Measurements from ENCODE around the gene TGFB1I1.
"Not testable (repeated sequence)": the region's sequence is repeated elsewhere in the genome, so short reads cannot be mapped to it uniquely, and the experiment has no call there.

The TGFB1I1 gene

DNA sequence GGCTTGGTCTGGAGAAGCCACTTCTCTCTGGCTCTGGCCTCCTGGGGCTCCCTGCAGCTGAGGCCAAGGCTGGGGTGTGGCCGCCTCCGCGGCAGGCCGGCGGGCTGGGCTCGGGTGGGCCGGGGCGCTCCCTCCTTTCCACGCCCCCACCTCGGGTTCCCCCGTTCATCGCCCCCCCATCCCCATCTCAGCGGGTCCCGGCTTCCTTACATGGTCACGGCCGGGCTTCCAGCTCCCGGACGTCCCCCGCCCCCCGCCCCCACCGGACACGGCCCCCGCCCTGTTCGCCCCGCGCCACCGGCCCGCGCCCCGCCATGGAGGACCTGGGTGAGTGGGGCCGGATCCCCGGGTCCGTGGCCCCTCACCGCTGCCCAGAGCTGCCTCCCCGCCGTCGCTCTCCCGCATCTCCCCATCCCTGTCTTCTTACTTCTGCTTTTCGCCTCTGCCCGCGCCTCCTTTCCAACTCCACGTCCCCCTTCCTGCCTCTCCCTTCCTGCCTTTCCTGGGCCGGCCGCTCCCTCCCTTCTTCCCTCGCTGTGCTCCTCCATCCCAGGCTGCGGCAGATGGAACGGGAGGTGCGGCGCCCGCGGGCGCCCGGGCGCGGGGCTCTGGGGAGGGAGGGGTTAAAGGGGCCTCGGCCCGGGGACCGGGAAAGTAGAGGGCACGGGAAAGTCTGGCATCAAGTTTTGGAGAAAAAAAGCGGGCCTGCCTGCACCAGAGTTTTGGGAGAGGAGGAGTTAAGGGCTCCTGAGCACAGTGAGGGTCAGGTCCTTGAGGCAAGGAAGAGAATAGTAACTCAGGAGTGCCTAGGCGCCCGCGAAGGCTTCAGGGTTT is at the start of gene TGFB1I1:
Gene TGFB1I1 (plus strand): TSS at position 278 of the 834 bp plus-strand sequence. CDS start 37 bp downstream, at position 315.
- no peak for DNase-seq

GRCh38 chr16:31423241-31423640 is 48.7 kb upstream of the TGFB1I1 start:
- no peak for DNase-seq

DNA sequence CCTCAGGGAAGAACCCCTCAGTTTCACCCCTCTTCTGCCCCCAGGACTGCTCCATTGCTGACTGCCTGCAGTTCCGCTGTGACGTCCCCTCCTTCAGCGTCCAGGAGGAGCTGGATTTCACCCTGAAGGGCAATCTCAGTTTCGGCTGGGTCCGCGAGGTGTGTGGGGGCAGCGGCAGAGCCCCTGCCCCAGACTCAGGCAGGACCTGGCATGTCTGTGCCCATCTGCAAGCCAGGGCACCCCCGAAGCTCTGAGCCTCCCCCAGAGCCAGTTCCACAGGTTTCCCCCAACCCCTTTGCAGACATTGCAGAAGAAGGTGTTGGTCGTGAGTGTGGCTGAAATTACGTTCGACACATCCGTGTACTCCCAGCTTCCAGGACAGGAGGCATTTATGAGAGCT is 48.2 kb upstream of the TGFB1I1 start:
- DNase-seq, result no peak

DNA sequence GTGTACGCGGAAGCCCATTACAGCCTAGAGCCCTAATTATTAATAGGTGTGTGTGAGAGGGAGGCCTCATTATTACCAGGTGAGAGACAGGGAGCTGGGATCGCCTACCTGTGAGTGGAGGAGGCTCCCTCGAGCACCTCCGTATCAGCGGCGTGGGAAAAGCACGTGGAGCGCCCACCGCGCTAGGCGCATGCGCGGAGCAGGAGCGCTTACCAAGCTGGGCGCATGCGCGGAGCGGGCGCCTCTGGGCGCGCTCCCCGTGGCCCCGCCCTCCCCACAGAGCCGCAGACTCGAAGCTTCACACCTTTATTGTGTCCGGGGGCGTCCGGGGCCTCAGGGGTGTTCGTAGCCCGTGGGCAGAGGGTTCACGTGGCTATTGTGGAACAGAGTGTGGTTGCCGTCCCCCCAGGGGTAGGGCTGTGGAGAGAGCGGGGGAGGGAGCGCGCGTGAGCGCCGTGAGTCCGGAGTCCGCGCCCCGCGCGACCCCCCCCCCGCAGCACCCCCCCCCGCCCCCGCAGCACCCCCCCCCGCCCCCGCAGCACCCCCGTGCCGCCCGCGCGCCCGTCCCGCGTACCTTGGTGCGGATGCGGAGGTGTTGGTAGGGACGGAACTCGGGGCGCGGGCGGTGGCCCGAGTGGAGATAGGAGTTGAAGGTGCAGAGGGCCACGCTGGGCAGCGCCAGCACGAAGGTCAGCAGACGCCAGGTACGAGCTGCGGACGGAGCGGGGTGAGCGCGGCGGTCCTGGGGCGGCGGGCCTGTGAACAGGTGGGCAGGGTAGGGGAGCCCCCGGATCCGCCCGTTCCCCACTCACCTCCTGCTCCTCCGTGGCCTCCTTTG is 44.3 kb upstream of the TGFB1I1 start:
- no peak for DNase-seq

DNA sequence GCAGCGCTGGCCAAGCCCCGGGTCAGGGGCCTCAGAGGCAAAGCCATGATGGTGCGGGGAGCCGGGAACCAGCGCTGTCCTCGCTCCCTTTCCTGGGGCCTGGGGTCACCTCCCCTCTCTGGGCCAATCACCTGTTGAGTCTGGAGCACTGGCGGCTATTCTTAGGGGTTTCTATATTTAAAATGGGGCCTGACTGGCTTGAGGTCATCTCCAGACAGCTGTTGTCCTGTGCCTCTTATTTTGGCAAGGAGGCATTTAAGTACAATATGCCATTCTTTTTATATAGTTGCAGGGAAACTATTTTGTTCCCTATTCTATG is 43.7 kb upstream of the TGFB1I1 start, which contains the start of gene COX6A2:
Gene COX6A2 (minus strand): TSS at position 82 of the 319 bp plus-strand sequence. CDS start 35 bp downstream, at position 47.
- no peak for DNase-seq

DNA sequence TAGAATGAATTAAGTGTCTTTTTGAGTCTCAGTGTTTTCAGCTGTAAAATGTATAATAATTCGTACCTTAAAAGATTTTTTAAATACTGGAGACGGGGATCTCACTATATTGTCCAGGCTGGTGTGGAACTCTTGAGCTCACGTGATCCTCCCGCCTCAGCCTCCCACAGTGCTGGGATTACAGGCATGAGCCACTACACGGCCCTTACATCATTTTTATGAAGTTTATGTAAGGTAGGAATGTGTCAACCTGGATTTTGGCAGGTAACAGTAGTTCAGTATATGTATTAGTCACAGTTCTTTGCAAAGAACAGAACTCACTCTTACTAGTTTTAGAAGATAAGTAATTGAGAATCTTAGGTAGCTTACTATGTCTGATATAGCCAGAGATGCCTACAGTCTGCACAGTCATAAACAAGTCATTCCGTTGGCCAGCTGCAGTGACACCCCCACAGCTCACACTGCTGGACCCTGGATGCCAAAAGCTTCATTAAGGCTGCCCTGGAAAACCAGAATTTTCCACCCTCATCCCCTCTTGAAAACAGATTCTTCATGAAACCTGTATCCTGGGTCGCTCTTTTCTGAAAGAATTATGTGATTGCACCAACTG is 43.2 kb upstream of the TGFB1I1 start:
- no peak for DNase-seq

- DNase-seq, result no peak
Observed at GRCh38 chr16:31429314-31429713, 42.6 kb upstream of the TGFB1I1 start.

DNA sequence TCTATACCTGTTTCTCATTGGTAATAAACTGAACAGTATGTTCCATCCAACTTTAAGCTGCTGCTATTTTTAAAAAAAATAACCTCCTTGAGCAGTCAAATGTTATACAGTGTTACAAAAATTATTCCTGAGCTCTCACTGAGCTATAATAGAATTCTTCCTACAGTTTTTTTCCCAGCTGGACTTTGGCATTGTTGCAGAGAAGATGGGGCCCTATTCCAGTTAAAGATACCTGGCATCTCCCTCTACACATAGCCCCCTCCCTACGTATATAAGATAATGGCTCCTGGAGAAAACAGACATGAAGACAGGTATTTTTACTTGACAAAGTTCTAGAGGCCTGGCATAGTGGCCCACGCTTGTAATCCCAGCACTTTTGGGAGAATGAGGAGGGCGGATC is 42.2 kb upstream of the TGFB1I1 start:
- no peak for DNase-seq

DNA sequence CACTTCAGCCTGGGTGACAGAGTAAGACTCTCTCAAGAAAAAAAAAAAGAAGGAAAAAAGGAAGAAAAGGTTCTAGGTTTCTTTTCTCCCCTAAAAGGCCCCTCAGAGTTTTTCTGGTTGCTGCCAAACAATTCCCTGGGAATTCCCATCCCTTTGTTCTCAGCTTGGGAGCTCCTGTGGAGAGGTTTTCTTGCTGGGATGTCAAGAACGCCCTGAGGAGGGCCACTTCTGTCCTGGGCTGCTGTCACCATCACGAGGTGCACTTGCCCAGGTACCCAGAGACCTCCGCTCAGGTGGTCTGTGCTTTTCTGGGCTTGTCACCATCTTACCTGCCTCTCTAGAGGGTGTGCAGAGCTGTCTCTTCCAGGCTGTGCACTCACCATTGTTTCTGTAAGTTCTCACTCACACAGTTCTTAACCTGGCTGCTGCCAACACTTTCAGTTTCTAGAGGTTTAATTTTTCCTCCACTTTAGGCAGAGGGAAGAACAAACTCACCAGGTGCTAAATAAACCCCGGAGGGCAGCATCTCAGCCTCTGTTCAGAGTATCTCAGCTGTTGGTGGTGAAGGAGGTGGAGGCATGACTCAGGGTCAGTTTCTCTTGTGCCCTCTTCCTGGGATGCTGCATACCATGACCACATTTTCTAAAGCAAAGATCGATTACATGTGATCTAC is 41.4 kb upstream of the TGFB1I1 start:
- no peak for DNase-seq

DNA sequence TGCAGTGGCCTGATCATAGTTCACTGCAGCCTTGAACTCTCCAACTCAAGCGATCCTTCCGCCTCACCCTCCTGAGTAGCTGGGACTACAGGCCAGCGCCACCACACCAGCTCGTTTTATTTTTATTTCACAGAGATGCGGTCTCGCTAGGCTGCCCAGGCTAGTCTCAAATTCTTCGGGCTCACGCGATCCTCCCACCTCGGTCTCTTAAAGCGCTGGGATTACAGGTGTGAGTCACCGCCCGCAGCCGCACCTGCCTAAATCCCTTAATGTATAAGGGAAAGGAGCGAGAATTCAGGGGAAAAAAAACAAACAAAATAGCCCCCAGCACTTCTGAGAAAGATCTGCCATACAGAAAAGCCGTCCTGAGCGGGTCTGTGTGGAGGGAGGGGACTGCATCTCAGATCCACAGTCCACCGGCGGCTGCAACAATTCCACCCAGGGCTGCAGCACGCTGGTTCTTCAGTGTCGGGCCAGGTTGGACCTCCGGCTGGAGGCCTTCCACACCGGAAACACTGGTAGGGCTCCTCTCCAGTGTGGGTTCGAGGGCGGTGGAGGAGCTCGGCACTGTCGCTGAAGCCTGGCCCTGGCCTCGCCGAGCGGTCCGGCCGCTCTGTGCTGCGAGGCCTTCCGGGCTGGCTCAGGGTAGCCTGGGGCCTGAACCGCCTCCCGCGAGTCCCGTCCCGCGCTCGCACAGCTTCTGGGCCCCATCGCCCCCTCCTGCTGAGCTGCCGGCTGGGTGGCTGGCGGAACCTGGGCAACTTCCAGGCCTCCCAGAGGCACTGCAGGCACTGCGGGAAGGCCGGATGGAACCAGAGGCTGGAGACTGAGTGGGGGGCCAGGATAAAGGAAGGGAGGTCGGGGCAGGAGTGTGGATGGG is 36.4 kb upstream of the TGFB1I1 start:
- no peak for DNase-seq

DNA sequence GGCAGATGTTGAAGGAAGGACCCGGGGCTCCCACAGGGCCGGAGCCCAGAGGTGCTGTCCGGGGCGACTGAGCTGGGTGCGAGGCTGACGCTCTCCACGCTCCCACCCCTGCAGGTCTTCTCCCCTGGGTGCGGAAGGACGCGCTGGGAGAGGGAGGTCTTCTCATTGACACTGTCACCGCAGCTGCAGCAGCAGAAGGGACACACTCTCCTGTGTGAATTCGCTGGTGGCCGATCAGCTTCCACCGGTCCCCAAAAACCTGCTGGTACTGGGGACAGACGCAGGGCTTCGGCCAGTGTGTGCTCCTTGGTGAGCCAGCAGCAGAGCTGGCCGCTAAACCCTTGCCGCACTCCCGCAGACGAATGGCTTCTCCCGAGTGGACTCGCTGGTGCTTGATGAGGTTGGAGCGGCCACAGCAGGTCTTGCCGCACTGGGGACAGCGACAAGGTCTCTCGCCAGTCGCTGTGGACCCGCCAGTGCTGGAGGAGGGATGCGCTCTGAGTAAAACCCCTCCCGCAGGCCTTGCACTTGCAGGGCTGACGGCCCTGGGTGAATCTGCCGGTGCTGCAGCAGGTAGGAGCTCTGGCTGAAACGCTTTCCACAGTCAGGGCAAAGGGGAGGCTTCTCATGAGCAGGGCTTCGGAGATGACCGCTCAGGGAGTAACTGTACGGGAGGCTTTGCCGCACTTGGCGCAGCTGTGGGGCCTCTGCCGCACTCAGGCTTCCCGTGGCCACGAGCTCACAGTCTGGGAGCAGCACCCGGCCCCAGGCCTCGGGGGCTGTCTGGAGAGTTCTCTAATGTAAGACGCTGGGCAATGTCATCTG is 35.5 kb upstream of the TGFB1I1 start:
- DNase-seq, result no peak

DNA sequence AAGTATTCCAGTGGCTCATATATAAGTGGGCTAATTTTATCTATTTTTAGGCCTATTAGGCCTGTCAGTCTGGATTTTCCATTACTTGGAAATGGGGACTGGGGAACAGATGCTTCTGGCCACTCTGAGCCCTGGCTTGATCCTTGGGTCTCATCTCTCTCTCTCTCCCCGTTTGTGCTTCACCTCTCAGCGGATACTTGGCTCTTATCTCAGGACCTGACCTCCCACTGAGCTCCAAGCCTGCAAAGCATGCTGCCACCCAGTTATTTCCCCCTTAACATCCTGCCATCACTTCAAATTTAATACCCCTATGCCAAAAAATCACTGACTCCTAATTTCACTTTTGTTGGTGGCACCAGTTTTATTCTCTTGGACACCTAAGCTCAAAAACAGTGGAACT is 33.5 kb upstream of the TGFB1I1 start:
- no peak for DNase-seq

DNA sequence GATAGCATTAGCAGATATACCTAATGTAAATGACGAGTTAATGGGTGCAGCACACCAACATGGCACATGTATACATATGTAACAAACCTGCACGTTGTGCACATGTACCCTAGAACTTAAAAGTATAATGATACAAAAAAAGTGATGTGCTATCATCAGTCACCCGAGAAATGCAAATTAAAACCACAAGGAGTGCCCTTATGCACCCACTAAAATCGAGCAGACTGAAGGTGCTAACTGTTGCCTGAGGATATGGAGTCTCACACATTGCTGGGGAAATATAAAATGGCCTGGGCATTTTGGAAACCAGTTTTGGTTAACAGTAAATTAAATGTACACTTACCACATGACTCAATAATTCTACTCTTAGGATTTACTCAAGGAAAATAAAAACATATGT is 32.9 kb upstream of the TGFB1I1 start:
- DNase-seq, result not testable (repeated sequence)

- DNase-seq, result no peak
Observed at GRCh38 chr16:31439519-31439918, 32.4 kb upstream of the TGFB1I1 start.

GRCh38 chr16:31440516-31441184 is 31.3 kb upstream of the TGFB1I1 start:
- no peak for DNase-seq

- DNase-seq, result no peak
Observed at GRCh38 chr16:31441956-31442355, 30.0 kb upstream of the TGFB1I1 start.

GRCh38 chr16:31445931-31446330 is 26.0 kb upstream of the TGFB1I1 start:
- DNase-seq, result not testable (repeated sequence)

DNA sequence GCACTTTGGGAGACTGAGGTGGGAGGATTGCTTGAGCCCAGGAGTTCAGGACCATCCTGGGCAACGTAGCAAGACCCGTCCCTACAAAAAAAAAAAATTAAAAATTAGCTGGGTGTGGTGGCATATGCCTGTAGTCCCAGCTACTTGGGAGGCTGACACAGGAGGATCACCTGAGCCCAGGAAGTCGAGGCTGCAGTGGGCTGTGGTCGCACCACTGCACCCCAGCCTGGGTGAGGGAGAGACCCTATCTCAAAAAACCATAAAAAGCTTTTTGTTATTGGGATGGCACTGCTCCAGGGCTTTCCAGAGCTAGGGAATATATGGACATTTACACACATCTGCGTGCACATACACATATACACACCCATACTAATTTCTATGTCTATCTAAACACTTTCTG is 20.8 kb upstream of the TGFB1I1 start:
- DNase-seq, result no peak

GRCh38 chr16:31451681-31452351 is 20.1 kb upstream of the TGFB1I1 start:
- peak; percentile 33 for DNase-seq

DNA sequence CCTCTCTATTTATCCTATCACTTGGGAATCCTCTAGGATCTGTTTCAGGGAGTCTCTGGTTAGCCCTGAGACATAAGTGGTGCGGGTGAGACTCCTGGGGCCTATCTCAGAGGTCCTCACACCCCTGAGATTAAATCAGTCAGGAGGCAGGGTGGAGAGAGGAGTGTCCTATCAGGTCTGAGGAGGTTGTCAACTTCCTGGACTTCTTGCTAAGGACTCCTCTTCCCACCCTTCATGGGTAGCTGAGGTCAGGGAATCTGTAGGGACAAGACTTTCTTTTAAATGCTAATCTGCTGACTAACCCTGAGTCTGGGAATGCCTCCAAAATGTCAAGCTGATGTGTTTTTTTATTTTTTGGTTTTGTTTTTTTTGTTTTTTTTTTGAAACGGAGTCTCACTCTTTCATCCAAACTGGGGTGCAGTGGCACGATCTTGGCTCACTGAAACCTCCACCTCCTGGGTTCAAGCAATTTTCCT is 19.3 kb upstream of the TGFB1I1 start:
- DNase-seq, result no peak
